ENCODE results near the gene FH. TPM values are rescaled to one million over a fixed set of nuclear protein-coding genes. Genes with fewer than 3 reads are reported as not detected.

FH gene
- total RNA-seq, 1 donor from 2014 or later = 37.6 TPM

GRCh38 chr1:241470361-241470760 is 49.2 kb downstream of the FH start:
- intact Hi-C loops (cut with DNase I) = no loop called here
- DNase-seq (ENCODE audit: low spot score) = no peak
- no peak for ATAC-seq

DNA sequence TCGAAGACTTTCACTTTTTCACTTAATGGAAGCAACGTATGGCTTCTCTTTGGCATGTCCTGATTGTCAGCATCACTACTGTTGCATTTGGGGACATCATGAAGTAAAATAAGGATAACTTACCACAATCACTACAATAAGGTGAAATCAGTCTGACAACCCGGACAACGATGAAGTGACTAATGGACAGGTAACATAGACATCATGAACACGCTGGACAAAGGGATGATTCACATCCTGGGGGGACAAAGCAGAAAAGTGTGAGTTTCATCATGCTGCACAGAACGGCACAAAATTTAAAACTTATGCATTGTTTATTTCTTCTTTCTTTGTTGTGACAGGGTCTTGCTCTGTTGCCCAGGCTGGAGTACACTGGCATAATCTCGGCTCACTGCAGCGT is 53.9 kb downstream of the FH start:
- DNase-seq (ENCODE audit: low spot score) (no peak), ATAC-seq (no peak)
- intact Hi-C loops (cut with DNase I) = loop anchor here (1.0 kb wide), 1 partner anchor 26 kb away; no protein-coding TSS in a partner anchor

- intact Hi-C loops (cut with DNase I) = no loop called here
- DNase-seq (ENCODE audit: low spot score) = no peak
- ATAC-seq = no peak
Measured at GRCh38 chr1:241464985-241465384, 54.6 kb downstream of the FH start.

GRCh38 chr1:241462391-241462790 is 57.2 kb downstream of the FH start:
- no peak for ATAC-seq
- DNase-seq (ENCODE audit: low spot score) = no peak
- intact Hi-C loops (cut with DNase I) = no loop called here

DNA sequence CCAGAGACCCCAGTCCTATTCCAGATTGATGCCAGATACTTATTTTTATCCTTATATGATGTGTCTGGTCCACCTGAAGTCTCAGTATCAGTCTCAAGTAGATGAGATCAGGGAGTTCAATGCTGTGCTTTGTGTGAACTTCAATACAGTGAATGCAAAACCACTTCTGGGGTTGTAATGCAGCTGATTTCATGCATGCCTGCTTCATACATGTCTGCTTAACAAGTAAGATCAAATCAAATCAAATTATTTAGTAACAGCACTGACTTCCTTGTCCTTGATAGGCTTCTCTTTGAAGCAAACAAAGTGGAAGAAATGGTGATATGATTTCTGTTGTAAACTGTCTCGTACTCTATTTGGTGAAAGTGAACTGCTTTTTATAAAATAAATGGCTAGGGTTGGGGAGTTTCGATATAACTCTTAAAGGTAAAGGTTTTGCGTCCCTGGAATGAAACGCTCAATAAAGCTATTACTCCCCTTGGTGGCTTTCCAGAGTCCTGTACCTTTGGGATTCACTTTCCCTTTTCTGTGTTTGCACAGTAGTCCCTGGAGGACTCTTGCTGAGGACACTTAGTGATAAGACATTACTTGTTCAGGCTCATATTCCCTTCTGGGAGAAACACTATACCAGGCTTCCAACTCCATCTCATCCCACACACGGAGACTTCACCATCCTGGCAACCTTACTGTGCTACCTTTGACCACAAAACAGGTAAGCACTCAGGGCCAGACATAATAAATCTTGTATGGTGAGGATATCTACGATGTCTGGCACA is 59.3 kb downstream of the FH start:
- DNase-seq (ENCODE audit: low spot score) (no peak), ATAC-seq (no peak)
- intact Hi-C loops (cut with DNase I) = no loop called here

- DNase-seq (ENCODE audit: low spot score) (no peak), ATAC-seq (no peak)
- intact Hi-C loops (cut with DNase I) = no loop called here
Measured at GRCh38 chr1:241459186-241459802, 60.3 kb downstream of the FH start.

DNA sequence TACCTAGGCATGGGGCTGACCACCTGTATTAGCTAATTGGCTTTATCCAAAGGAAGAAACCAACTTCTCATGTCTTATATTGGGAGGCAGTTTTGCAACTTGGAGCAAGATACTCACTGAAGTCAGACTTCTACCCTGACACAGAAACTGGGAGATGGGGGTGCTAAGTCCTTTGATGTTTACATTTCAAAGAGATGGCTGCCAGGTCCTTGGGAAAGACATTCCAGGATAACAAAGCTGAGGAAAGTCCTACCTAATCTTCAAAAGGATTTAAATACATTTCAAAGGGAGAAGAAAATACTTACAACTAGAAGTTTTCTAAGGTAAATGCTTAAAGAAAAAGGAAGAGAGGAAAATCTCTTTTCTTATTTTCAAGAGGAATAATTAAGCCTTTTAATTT is 62.1 kb downstream of the FH start:
- ATAC-seq (no peak), DNase-seq (ENCODE audit: low spot score) (no peak)
- intact Hi-C loops (cut with DNase I) = no loop called here

- no peak for DNase-seq (ENCODE audit: low spot score)
- ATAC-seq = no peak
- intact Hi-C loops (cut with DNase I) = no loop called here
Measured at GRCh38 chr1:241456743-241457142, 62.8 kb downstream of the FH start.

DNA sequence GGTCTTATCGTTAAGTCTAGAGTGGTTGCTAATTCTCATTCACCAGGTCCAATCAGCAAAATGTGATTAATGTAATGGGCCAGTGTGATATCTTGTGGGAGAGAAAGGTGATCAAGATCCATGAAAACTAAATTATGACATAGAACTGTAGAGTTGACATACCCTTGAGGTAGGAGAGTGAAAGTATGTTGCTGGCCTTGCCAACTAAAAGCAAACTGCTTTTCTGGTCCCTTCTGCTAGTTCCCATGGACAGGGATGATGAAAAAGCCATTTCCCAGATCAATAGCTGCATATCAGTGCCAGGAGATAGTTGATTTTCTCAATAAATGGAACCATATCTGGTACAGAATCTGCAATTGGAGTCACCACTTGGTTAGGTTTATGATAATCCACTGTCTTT is 65.8 kb downstream of the FH start:
- DNase-seq (ENCODE audit: low spot score) (no peak), ATAC-seq (no peak)
- intact Hi-C loops (cut with DNase I) = no loop called here

GRCh38 chr1:241451956-241452355 is 67.6 kb downstream of the FH start:
- DNase-seq (ENCODE audit: low spot score) = no peak
- ATAC-seq = no peak
- intact Hi-C loops (cut with DNase I) = no loop called here

Other genes with a start within 250 kb of the FH start
- gene RGS7, start 162.6 kb downstream of the FH start, total RNA-seq = 2.0 TPM
- 1.6 TPM for gene KMO, start 12.6 kb upstream of the FH start, total RNA-seq
- 12.0 TPM for gene CHML, start 120.6 kb upstream of the FH start, total RNA-seq
- gene OPN3, start 120.6 kb upstream of the FH start, total RNA-seq = 16.9 TPM
- not detected for gene WDR64, start 132.5 kb upstream of the FH start, total RNA-seq